GF-D8 (cell line): ENCODE data around the gene GSN.

Experiments
- DNase-seq: peaks from one replicate; lab custom pipeline; 2025; lab: John Stamatoyannopoulos, UW

GSN gene

GRCh38 chr9:121267689-121268597, at the start of gene GSN:
TSS of gene GSN (plus strand) at chr9:121268162. CDS start at chr9:121301972, 33,810 bp downstream.
- no peak for DNase-seq

- DNase-seq = no peak
These were observed 49.5 kb upstream of the GSN start for GRCh38 chr9:121218357-121219027.

GRCh38 chr9:121219530-121219929, 48.4 kb upstream of the GSN start:
- no peak for DNase-seq

GRCh38 chr9:121220996-121221663, 46.8 kb upstream of the GSN start:
- DNase-seq = no peak

- no peak for DNase-seq
These were observed 46.3 kb upstream of the GSN start for GRCh38 chr9:121221664-121222055.

- DNase-seq = no peak
These were observed 45.3 kb upstream of the GSN start for GRCh38 chr9:121222524-121223171.

- DNase-seq = no peak
These were observed 42.7 kb upstream of the GSN start for GRCh38 chr9:121225240-121225639.

- DNase-seq = no peak
These were observed 41.8 kb upstream of the GSN start for GRCh38 chr9:121226175-121226574.

GRCh38 chr9:121227862-121228261, 40.1 kb upstream of the GSN start:
- DNase-seq = no peak

- DNase-seq = no peak
These were observed 37.7 kb upstream of the GSN start for GRCh38 chr9:121230256-121230655.

GRCh38 chr9:121232251-121232650, 35.7 kb upstream of the GSN start:
- no peak for DNase-seq

GRCh38 chr9:121233906-121234831, 33.8 kb upstream of the GSN start:
- peak; percentile 30 for DNase-seq

GRCh38 chr9:121234832-121235161, 33.2 kb upstream of the GSN start:
- no peak for DNase-seq

GRCh38 chr9:121235512-121235911, 32.5 kb upstream of the GSN start:
- DNase-seq = no peak

GRCh38 chr9:121237916-121238315, 30.0 kb upstream of the GSN start:
- DNase-seq = no peak

GRCh38 chr9:121239071-121239470, 28.9 kb upstream of the GSN start:
- no peak for DNase-seq

- no peak for DNase-seq
These were observed 28.1 kb upstream of the GSN start for GRCh38 chr9:121239851-121240250.

GRCh38 chr9:121240472-121241135, 27.4 kb upstream of the GSN start:
- no peak for DNase-seq

- no peak for DNase-seq
These were observed 25.6 kb upstream of the GSN start for GRCh38 chr9:121242219-121242958.

- no peak for DNase-seq
These were observed 25.0 kb upstream of the GSN start for GRCh38 chr9:121242959-121243346.
